Suppressor macrophage (primary cell): ENCODE data around the gene DUS1L.

ENCODE experiments used
- DNase-seq, 4 experiments: peaks; one replicate each; pipeline ENCODE4 v3.0.0-alpha.2; 2020 to 2022

Gene DUS1L

DNA sequence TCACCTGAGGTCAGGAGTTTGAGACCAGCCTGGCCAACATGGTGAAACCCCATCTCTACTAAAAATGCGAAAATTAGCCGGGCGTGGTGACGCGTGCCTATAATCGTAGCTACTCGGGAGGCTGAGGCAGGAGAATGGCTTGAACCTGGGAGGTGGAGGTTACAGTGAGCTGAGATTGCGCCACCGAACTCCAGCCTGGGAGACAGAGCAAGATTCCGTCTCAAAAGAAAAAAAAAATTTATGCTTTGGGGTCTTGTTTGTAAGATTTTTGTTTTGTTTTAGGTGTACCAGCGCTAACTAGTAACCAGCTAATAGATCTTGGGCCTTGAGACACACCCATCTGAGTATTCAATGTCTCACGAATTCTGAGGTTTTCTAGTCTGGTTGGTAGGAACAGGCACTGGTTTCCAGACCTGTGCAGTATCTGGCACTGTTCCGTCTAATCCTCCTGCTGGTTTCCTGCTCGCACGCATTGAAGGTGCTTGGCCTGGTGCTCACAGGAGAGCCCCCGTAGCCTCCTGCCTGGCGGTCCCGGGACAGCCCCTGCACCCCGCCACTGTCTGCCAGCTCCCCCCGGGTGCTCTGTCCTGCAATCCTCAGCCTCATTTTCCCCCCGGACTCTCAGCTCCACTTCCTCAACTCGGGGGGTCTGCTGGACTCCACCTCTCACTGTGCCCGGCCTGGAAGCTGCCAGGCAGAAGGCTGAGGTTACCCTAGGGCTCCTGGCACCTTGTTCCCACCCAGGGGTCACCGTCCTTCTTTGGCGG is 10.6 kb upstream of the DUS1L start:
- DNase-seq, result no peak

GRCh38 chr17:82073446-82073845 is 7.8 kb upstream of the DUS1L start:
- no peak for DNase-seq

- no peak for DNase-seq
Measured at GRCh38 chr17:82072827-82073226, 7.2 kb upstream of the DUS1L start.

DNA sequence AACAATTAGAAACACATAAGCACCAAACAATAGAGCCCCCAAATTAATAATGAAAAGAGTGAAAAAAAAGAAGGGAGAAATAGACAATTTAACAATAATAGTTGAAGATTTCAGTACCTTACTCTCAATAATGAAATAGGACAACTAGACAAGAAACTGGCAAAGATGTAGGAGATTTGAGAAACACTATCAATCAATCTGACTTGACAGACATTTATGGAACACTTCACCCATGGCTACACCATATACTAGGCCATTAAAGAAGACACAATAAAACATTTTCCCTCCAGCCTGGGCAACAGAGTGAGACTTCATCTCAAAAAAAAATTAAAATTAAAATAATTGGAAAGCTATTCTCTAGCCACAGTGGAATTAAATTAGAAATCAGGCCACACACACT is 5.0 kb upstream of the DUS1L start:
- no peak for DNase-seq

- peak; percentile 35 to 72 (median 56) for DNase-seq
Measured at GRCh38 chr17:82065193-82065637, 389 bp downstream of the DUS1L start.

- DNase-seq, result no peak
Measured at GRCh38 chr17:82064433-82065192, 991 bp downstream of the DUS1L start.

DNA sequence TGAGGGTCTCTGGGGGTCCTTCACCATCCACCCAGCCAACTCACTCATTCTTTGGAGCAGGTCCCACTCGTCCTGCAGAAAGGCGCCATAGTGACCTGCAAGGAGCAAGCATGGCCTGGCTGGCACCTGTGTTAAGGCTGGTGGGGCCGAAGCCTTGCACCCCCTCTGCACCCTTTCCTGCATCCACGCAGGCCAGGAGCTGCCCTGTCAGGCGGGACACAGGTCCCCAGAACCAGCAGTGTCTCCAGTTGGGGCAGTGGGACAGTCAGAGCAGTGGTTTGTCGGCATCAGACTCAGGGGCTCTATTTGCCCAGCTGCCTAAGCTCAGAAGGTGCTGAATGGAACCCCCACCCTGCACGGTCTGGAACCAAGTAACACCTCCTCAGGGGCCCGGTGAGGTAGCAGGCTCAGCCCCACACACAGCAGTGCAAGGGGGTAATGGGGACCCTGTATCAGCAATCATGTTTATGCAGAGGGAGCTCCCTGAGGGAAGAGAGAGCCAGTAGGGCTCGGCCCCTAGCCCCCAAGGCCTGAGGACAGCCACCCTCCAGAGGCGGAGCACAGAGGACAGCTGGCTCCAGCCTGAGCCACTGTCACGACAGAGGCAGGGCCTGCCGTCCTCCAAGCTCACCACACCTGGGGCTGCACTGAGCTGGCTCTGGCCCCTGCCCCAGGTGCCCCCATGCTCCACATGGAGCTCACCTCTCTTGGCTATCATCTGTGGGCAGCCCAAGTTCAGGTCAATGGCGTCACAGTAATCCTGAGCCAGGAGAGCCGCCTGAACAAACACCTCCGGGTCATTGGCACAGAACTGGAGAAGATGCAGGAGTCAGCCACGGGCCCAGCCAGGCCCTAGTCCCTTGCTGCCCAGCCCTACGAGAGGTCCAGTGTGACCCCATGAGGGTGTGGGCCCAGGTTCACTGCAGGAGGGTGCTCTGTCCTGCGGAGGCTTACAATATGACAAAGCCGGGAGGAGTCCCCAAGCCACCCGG is 1.9 kb downstream of the DUS1L start:
- no peak for DNase-seq

DNA sequence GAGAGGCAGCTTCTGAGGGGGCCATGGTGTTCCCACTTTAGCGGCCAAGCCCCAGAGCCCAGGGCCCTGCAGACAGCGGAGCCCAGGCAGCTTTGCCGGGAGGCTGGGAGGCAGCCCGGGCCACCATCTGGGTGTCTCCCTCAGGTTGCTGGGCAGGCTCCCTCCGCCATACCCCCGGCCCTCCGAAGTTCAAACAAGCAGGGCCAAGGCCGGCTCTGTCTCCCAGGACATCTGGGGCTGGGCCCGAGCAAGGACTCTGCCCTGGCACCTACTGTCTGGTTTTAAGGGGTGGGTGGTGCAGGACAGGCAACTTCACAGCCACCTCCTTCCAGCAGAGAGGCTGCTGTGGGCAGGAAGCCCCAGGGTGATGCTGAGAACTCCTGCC is 2.6 kb downstream of the DUS1L start:
- DNase-seq, result no peak

- DNase-seq, result peak in 1 of 4 experiments; percentile 31
Measured at GRCh38 chr17:82062076-82062983, 3.3 kb downstream of the DUS1L start.

DNA sequence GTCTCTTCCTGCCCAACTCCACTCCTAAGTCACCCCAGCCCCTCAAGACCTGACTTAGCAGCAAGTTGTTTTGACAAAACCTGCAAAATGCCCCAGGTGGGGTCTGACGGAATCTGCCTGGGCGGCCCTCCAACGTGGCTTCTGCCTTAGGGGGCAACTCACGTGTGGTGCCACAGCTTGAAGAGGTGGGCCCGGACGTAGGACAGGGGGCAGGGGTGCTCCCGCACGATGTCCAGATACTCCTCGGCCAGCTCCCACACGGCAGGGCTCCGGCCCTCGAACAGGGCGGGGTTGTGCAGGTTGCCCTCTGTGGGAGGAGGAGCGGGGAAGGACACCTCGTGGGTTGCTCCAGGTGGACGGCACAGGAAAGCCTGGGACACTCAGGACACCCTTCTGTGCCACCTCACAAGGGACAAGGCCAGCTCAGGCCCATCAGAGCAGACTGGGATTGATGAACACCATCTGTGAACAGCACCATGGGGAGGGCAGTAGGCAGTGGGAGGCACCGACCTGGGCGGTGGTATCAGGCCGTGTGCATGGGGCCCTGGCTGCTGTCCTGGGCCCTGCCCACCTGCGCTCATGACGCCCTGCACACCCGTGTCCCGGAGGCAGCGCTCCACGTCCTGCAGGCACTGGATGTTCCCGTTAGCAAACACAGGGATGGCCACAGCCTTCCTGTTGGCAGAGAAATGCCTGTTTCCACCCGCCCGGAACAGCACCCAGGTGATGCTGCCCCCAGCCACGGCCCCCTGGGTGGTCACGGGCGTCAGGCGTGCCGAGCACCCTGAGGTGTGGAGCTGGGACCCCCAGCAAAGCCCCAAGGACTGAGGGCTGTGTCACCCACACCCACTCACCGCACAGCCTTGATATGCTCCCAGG is 4.3 kb downstream of the DUS1L start:
- DNase-seq, result no peak

DNA sequence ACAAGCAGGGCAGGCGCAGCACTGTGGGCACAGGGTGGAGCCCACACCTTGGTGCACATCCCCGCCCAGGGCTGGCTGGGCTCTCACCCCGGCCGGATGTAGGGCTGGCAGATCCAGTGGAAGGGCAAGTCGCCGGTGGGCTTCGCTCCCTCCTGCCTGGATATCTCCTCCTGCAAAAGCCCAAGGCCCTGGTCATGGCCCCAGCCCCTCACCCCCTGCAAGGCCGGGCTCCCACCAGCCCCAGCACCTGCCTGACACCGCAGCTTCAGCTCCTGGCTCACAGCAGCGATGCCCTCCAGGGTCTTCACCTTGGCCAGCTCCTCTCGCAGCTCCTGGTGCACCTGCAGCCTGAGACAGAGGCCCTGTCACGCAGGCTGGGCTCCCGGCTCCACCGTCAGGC is 5.0 kb downstream of the DUS1L start:
- DNase-seq, result no peak

DNA sequence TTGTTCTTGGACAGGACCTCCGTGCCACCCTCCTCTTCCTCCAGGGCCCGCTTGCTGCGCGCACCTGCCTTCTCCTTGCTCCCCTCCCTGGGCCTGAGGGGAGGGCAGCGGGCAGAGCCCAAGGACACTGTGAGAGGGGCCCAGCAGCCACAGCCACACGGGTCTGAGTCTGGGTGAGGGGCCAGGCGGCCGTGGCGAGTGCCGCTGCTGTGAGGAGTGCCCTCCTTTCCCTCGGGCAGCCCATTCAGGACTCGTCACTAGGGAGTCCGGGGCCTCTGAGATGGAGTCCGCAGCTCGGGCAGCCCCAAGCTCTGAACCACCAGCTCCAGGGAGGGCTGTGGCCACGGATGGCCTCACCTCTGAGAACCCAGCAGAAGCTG is 5.6 kb downstream of the DUS1L start:
- DNase-seq, result no peak

DNA sequence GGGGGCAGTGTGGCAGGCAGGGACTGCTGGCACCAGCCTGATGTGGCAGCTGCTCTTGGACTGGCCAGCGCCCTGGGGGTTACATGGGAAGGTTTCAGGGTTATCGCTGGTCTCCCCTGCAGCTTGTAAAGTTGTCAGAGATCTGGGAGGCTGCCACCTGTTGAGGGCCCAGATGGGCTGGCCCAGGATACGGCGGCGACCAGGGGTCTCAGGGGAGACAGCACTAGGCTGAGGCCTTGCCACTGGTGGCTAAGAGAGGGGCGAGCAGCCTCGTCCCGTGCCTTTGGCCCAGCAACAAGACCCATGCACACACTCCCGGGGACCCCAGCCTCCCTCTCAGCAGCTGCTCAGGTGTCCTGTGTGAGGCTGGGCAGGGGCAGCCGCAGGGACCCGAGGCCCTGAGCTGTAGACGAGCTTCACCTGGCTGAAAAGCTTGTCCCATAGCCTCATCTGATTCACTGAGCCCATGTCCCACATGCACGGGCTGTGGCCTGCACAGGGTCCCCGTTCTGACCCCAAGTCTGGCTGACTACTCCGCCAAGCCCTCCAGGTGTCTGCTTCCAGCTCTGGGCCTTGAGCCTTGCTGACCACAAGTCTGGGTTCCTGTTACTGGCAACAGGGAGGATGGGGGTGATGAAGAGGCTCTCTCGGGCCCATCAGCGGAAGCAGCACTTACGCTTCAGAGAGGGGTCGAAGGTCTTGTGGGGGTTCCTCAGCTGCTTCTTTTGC is 6.2 kb downstream of the DUS1L start:
- no peak for DNase-seq

GRCh38 chr17:82058855-82059249 is 6.8 kb downstream of the DUS1L start:
- no peak for DNase-seq

- no peak for DNase-seq
Measured at GRCh38 chr17:82058230-82058854, 7.3 kb downstream of the DUS1L start.

- DNase-seq, result no peak
Measured at GRCh38 chr17:82056729-82057621, 8.6 kb downstream of the DUS1L start.

DNA sequence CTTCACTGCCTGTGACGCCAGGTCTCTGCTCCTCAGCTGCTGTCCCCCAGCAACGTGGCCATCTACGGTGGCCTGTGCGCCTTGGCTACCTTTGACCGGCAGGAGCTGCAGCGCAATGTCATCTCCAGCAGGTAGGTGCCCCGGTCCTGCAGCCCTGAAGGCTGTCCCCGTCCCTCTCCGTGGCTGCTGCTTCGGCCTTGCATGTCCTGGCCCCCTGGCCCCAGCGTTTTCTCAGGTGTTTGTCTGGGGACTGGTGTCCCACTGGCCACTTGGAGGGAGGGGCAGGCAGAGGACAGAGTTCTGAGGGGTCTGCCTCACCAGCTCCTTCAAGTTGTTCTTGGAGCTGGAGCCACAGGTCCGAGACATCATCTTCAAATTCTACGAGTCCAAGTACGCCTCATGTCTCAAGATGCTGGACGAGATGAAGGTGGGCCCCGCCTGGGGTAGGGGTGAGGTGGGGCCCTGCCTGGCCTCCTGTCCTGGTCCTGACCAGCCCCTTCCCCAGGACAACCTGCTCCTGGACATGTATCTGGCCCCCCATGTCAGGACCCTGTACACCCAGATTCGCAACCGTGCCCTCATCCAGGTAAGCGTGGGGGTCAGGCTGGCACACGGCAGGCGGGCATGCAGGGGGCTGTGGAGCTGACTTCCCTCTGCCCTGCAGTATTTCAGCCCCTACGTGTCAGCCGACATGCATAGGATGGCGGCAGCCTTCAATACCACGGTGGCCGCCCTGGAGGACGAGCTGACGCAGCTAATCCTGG is 9.5 kb downstream of the DUS1L start:
- DNase-seq, result no peak
